Effector memory CD8-positive, alpha-beta T cell (primary cell): Measurements from ENCODE around the gene PTK7.
"Not testable (repeated sequence)": the region's sequence is repeated elsewhere in the genome, so short reads cannot be mapped to it uniquely, and the experiment has no call there.

ENCODE experiments used
- ATAC-seq: fragments of 150-1000 bp; cut with Tn5 transposase; replicated peaks from 2 replicates; pipeline ENCODE4 v1.10.0; 2021; ENCODE audit warnings: mild to moderate bottlenecking, moderate library complexity
- DNase-seq, 3 experiments: peaks; one replicate each; pipeline ENCODE4 v3.0.0; 2021
- H3K27ac Mint-ChIP-seq, 2 donors: one replicate each; pipeline ENCODE4 v1.8.0; 2022; ENCODE audit warnings: mild to moderate bottlenecking in 2 of 2, mixed read lengths in 2 of 2, moderate library complexity in 2 of 2
- H3K27me3 Mint-ChIP-seq, 2 donors: one replicate each; pipeline ENCODE4 v1.8.0; 2022; ENCODE audit warnings: mixed read lengths in 2 of 2
- H3K36me3 Mint-ChIP-seq: one replicate; pipeline ENCODE4 v1.8.0; 2022; ENCODE audit warnings: mild to moderate bottlenecking, moderate library complexity, mixed read lengths; ENCODE audit not compliant: insufficient read depth
- H3K4me1 Mint-ChIP-seq, 2 donors: one replicate each; pipeline ENCODE4 v1.8.0; 2022; ENCODE audit warnings: low read depth in 2 of 2, mixed read lengths in 2 of 2
- H3K4me3 Mint-ChIP-seq, 2 donors: one replicate each; pipeline ENCODE4 v1.8.0; 2022; ENCODE audit warnings: mild to moderate bottlenecking in 2 of 2, mixed read lengths in 2 of 2, moderate library complexity in 2 of 2
- H3K9me3 Mint-ChIP-seq, 2 donors: one replicate each; pipeline ENCODE4 v1.8.0; 2022; ENCODE audit warnings: mixed read lengths in 2 of 2
- total RNA-seq, 9 experiments: gene quantifications; one replicate each; lab custom pipeline; 2026; lab: John Stamatoyannopoulos, UW

PTK7 gene
- 0.11 to 7.0 (median 0.67) reads per million in 9 experiments for total RNA-seq

DNA sequence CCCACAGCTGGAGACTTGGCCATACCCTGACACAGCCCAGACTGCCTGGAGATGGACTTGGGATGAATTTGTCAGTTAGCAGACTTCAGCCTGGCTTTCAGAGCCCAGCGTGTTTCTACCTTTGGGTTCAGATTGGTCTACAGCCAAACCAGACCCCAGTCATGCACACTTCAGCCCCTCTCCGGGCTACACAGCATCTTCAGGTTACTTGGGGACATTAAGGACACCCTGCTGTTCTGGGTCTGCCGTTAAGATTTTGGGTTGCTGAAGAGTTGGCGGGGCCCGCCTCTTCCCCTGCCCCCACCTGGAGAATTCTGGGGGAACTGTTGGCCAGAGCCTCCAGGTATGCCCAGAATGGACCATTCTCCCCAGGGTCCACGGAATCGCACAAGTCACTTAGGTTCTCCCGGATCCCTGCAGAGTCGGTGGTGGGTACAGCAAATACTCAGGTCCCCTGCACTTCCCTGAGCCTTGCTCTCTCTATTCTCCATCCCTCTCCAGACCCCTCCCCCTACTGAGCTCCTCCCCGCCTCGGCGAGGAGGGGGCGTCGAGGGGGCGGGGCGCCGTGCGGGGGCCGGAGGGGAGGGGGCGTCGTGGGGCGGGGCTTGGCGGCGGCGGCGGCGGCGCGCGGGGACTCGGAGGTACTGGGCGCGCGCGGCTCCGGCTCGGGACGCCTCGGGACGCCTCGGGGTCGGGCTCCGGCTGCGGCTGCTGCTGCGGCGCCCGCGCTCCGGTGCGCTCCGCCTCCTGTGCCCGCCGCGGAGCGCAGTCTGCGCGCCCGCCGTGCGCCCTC is at the start of gene PTK7:
PTK7 (plus strand) TSS at position 645 of the 794 bp plus-strand sequence. CDS start 175 bp downstream, outside the sequence.
- peak within 1 kb of the TSS; percentile 37 to 57 for H3K4me3 Mint-ChIP-seq

DNA sequence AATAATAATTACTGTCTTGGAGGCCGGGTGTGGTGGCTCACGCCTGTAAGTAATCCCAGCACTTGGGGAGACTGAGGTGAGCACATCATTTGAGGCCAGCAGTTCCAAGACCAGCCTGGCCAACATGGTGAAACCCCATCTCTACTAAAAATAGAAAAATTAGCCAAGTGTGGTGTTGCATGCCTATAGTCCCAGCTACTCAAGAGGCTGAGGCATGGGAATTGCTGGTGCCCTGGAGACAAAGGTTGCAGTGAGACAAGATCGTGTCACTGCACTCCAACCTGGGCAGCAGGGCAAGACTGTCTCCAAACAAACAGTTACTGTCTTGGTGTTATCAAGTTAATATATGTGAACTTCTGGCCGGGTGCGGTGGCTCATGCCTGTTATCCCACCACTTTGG is 49.7 kb upstream of the PTK7 start:
- H3K4me1 Mint-ChIP-seq = peaks cover 12 to 16% of the 10 kb centered on the region in 2 donors
- DNase-seq (no peak), ATAC-seq (no peak)
- H3K4me3 Mint-ChIP-seq = no peak overlapping the region
- H3K36me3 Mint-ChIP-seq = peaks cover 75% of the 10 kb centered on the region
- H3K9me3 Mint-ChIP-seq = no peaks in the 10 kb centered on the region
- peak overlapping the region in 1 of 2 donors; percentile 80 for H3K27ac Mint-ChIP-seq
- H3K27me3 Mint-ChIP-seq = no peaks in the 10 kb centered on the region

More for the DNA sequence above, at the start of gene PTK7:
- no peaks in the 10 kb centered on the region for H3K4me1 Mint-ChIP-seq
- DNase-seq = no peak
- peaks cover 18 to 34% of the 10 kb centered on the region in 2 donors for H3K27me3 Mint-ChIP-seq
- H3K27ac Mint-ChIP-seq = no peak within 1 kb of the TSS
- peak; percentile 51 for ATAC-seq
- H3K36me3 Mint-ChIP-seq = peaks cover 13% of the 10 kb centered on the region
- H3K9me3 Mint-ChIP-seq = no peaks in the 10 kb centered on the region

- Mint-ChIP-seq H3K27ac (no peak overlapping the region), H3K36me3 (peaks cover 74% of the 10 kb centered on the region), H3K9me3 (no peaks in the 10 kb centered on the region), H3K27me3 (no peaks in the 10 kb centered on the region), H3K4me1 (peaks cover 6 to 10% of the 10 kb centered on the region in 2 donors), H3K4me3 (no peak overlapping the region)
- ATAC-seq = no peak
- DNase-seq = no peak
Observed at GRCh38 chr6:43029120-43029519, 47.0 kb upstream of the PTK7 start.

GRCh38 chr6:43032326-43032725 is 43.8 kb upstream of the PTK7 start:
- Mint-ChIP-seq H3K9me3 (no peaks in the 10 kb centered on the region), H3K27ac (peak overlapping the region; percentile 85 to 89), H3K4me3 (no peak overlapping the region), H3K4me1 (peaks cover 0 to 7% of the 10 kb centered on the region in 2 donors), H3K27me3 (no peaks in the 10 kb centered on the region), H3K36me3 (peaks cover 55% of the 10 kb centered on the region)
- ATAC-seq = no peak
- DNase-seq = no peak

DNA sequence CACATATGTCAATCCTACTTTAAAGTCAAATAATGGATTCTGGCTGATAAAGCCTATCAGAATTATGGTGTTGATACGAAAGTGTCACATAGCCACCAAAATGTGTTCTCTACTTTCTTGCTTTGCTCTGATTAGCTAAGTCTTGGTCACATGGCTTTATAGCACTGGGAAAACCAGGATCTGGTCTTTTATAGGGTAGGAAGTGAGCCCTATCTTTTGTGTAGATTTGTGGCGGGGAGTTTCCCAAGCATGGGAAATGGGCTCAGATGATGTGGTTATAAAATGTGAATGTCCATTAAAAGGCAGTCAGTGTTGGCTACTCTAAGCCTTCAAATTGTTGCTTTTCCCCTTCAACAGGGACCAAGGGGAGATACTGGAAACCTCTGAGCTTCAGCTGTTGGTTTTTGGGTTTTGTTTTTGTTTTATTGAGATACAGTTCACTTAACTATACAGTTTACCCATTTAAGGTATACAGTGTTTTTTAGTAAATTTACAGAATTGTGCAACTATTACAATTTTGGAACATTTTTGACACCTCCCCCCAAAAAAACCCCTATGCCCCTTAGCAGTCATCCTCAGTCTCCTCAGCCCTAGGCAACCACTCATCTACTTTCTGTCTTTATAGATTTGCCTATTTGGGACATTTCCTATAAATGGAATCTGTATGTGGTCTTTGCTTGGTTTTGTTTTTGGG is 42.5 kb upstream of the PTK7 start:
- Mint-ChIP-seq H3K27me3 (no peaks in the 10 kb centered on the region), H3K4me1 (peaks cover 0 to 3% of the 10 kb centered on the region in 2 donors), H3K4me3 (no peak overlapping the region), H3K9me3 (no peaks in the 10 kb centered on the region), H3K27ac (peak overlapping the region; percentile 58 to 89), H3K36me3 (peaks cover 45% of the 10 kb centered on the region)
- DNase-seq (no peak), ATAC-seq (no peak)

DNA sequence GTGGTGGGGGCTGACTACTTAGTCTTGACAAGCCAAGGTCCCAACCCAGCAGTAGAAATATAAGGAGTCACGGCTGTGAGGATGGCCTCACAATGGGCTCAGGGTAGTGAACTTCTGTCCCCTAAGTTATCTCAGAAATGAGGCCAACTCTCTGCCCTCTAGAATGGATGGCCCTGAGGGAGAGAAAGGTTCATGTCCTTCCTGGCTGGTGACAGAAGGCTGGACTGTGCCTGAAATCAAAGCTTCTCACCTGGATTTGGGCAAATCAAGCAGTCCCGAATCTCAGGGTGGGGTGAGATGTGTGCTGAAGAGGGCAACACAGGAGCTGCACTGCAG is 42.0 kb upstream of the PTK7 start:
- peak overlapping the region; percentile 58 to 89 for H3K27ac Mint-ChIP-seq
- H3K36me3 Mint-ChIP-seq = peaks cover 40% of the 10 kb centered on the region
- DNase-seq (no peak), ATAC-seq (no peak)
- H3K4me3 Mint-ChIP-seq = no peak overlapping the region
- no peaks in the 10 kb centered on the region for H3K27me3 Mint-ChIP-seq
- peaks cover 0 to 3% of the 10 kb centered on the region in 2 donors for H3K4me1 Mint-ChIP-seq
- no peaks in the 10 kb centered on the region for H3K9me3 Mint-ChIP-seq

DNA sequence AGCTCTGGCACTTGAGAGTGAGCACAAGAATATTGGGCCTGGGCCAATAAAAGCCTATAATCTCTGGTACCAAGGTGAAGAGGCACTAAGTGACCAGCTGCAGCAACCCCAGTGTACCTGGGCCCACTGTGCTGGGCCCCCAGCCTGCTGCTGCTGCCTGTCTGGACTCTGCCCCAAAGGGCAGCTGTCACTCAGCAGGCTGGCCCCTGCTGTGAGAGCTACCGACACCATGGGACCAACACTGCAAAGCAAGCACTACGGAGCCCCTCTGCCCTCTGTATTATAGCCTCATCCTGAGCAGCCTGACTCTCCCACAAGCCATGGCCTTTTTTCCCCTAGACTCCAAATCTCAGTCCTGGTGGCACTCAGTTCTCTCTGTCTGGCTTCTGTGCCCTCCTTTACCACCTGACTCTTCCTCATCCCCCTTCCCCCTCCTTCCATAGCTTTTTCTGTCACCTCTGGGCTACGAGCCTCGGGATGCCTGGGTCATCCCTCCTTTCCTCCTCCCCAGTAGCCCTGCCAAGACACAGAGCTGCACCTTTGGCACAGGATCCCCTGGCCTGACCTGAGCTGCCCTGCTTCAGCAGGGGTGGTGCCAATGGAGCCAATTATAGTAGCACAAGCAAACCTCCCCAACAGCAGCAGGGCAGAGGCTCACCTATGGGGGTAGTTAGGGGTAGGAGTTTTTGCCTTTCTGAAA is 40.5 kb upstream of the PTK7 start:
- ATAC-seq = no peak
- Mint-ChIP-seq H3K9me3 (no peaks in the 10 kb centered on the region), H3K4me1 (peaks cover 0 to 3% of the 10 kb centered on the region in 2 donors), H3K4me3 (no peak overlapping the region), H3K27me3 (no peaks in the 10 kb centered on the region), H3K27ac (peak overlapping the region in 1 of 2 donors; percentile 68), H3K36me3 (peaks cover 36% of the 10 kb centered on the region)
- no peak for DNase-seq

- no peak for ATAC-seq
- peak overlapping the region; percentile 53 to 64 for H3K27ac Mint-ChIP-seq
- no peaks in the 10 kb centered on the region for H3K9me3 Mint-ChIP-seq
- no peak overlapping the region for H3K4me3 Mint-ChIP-seq
- no peaks in the 10 kb centered on the region for H3K27me3 Mint-ChIP-seq
- H3K4me1 Mint-ChIP-seq = peaks cover 0 to 3% of the 10 kb centered on the region in 2 donors
- H3K36me3 Mint-ChIP-seq = peaks cover 26% of the 10 kb centered on the region
- DNase-seq = no peak
Observed at GRCh38 chr6:43036712-43037111, 39.4 kb upstream of the PTK7 start.

- peaks cover 22% of the 10 kb centered on the region for H3K36me3 Mint-ChIP-seq
- no peak overlapping the region for H3K4me3 Mint-ChIP-seq
- no peak for DNase-seq
- ATAC-seq = no peak
- peak overlapping the region in 1 of 2 donors; percentile 64 for H3K27ac Mint-ChIP-seq
- no peaks in the 10 kb centered on the region for H3K27me3 Mint-ChIP-seq
- peaks cover 0 to 3% of the 10 kb centered on the region in 2 donors for H3K4me1 Mint-ChIP-seq
- H3K9me3 Mint-ChIP-seq = no peaks in the 10 kb centered on the region
Observed at GRCh38 chr6:43037197-43037596, 38.9 kb upstream of the PTK7 start.

DNA sequence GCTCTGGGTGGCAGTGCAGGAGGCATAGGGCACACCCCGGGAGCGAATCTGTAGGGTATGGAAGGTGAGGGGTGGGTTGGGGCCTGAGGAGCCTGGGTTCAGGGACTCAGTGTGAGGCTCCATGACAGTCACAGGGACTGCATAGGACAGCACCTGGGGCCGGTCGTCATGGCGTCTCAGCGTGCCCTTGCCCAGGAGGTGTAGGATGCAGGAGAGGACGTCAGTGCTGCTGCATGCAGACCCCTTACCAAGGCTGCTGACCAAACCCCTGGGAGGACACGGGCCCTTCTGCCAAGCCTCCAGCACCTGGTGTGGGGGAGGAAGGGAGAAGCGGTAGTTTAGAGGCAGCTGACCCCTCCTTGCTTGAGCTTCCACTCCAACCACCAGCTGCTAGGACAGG is 38.4 kb upstream of the PTK7 start:
- Mint-ChIP-seq H3K36me3 (peaks cover 19% of the 10 kb centered on the region), H3K27ac (peak overlapping the region in 1 of 2 donors; percentile 64), H3K9me3 (no peaks in the 10 kb centered on the region), H3K4me3 (no peak overlapping the region), H3K4me1 (peaks cover 0 to 3% of the 10 kb centered on the region in 2 donors), H3K27me3 (no peaks in the 10 kb centered on the region)
- no peak for DNase-seq
- ATAC-seq = no peak

DNA sequence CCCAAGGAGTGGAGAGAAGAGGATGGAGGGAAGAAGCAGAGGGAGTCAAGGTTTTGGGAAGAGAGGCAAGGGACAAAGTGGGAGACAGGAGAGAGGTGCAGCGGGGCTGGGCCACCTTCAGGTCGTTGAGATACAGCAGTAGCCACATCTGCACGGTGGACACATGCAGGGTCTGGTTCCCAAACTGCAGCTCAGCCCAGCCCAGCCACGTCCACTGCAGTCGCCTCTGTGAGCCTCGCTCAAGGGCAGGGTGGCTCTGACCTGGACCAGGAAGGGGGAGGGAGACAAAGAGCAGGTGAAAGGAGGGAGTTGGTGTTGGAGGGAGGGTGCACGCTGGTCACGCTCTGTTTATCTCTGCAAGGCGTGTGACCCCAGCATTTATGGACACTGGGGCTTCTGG is 37.4 kb upstream of the PTK7 start:
- H3K27ac Mint-ChIP-seq = no peak overlapping the region

GRCh38 chr6:43040542-43041257 is 35.4 kb upstream of the PTK7 start:
- Mint-ChIP-seq H3K9me3 (no peaks in the 10 kb centered on the region), H3K4me3 (no peak overlapping the region), H3K36me3 (peaks cover 20% of the 10 kb centered on the region), H3K27me3 (no peaks in the 10 kb centered on the region), H3K27ac (peak overlapping the region; percentile 32 to 62), H3K4me1 (peaks cover 0 to 3% of the 10 kb centered on the region in 2 donors)
- DNase-seq (no peak), ATAC-seq (no peak)

More for the DNA sequence above, 37.4 kb upstream of the PTK7 start:
- H3K4me1 Mint-ChIP-seq = peaks cover 0 to 3% of the 10 kb centered on the region in 2 donors
- H3K9me3 Mint-ChIP-seq = no peaks in the 10 kb centered on the region
- H3K4me3 Mint-ChIP-seq = no peak overlapping the region
- no peaks in the 10 kb centered on the region for H3K27me3 Mint-ChIP-seq
- peaks cover 19% of the 10 kb centered on the region for H3K36me3 Mint-ChIP-seq
- DNase-seq (no peak), ATAC-seq (no peak)

GRCh38 chr6:43041475-43041874 is 34.6 kb upstream of the PTK7 start:
- peaks cover 20% of the 10 kb centered on the region for H3K36me3 Mint-ChIP-seq
- not testable (repeated sequence) for ATAC-seq, H3K9me3 Mint-ChIP-seq, H3K4me3 Mint-ChIP-seq, H3K27me3 Mint-ChIP-seq, H3K4me1 Mint-ChIP-seq, DNase-seq
- H3K27ac Mint-ChIP-seq = peak overlapping the region in 1 of 2 donors; percentile 76
